IMR-90 (cell line): ENCODE measurements around the gene TMOD1. TPM values are rescaled to one million over a fixed set of nuclear protein-coding genes. Genes with fewer than 3 reads are reported as not detected.

Source experiments
- ATAC-seq: fragments of 200-7000 bp; cut with Tn5 transposase; 2 replicates; pipeline ENCODE4 v1.9.1; 2020; ENCODE audit warnings: low read depth, mild to moderate bottlenecking, moderate library complexity
- BruUV-seq: library from RNA; stranded (reverse); fragments of 400-500 nt; replicated peaks from 2 replicates; lab custom pipeline; 2021; lab: Mats Ljungman, UMichigan
- CTCF ChIA-PET: fragments of 300-600 bp; formaldehyde crosslinking; extraction: SDS; loops from one replicate; lab custom pipeline; 2021; ENCODE audit warnings: antibody characterized with exemption; lab: Yijun Ruan, JAX
- POLR2A ChIA-PET: fragments of 300-600 bp; sonication (Branson Sonifier 250); formaldehyde crosslinking; loops from one replicate; lab custom pipeline; 2022; ENCODE audit warnings: antibody characterized with exemption; ENCODE audit not compliant: unreplicated experiment; lab: Charles Lee
- DNase-seq: peaks from one replicate; pipeline ENCODE4 v3.0.0; 2013
- H2AFZ ChIP-seq: replicated peaks from 2 replicates; pipeline ENCODE3; 2013; ENCODE audit warnings: low read length, mild to moderate bottlenecking; ENCODE audit not compliant: poor library complexity
- H2AK5ac ChIP-seq: 2 replicates; pipeline ENCODE4 v1.6.1; 2013; ENCODE audit warnings: low read depth, low read length, inconsistent platforms
- H2AK9ac ChIP-seq: replicated peaks from 2 replicates; pipeline ENCODE3; 2013; ENCODE audit warnings: mild to moderate bottlenecking, low read depth, low read length, moderate library complexity; ENCODE audit not compliant: poor library complexity
- H2BK120ac ChIP-seq: 2 replicates; pipeline ENCODE4 v1.6.1; 2013; ENCODE audit warnings: low read depth, low read length, inconsistent platforms
- H2BK15ac ChIP-seq: 3 replicates; pipeline ENCODE4 v1.6.1; 2013; ENCODE audit warnings: low read depth, low read length, inconsistent platforms
- H2BK20ac ChIP-seq: 2 replicates; pipeline ENCODE4 v1.6.1; 2013; ENCODE audit warnings: low read depth, mild to moderate bottlenecking, inconsistent platforms, low read length, moderate library complexity
- H2BK5ac ChIP-seq: 2 replicates; pipeline ENCODE4 v1.6.1; 2013; ENCODE audit warnings: mild to moderate bottlenecking, low read depth, low read length, inconsistent platforms; ENCODE audit not compliant: poor library complexity, severe bottlenecking
- H3K14ac ChIP-seq: replicated peaks from 2 replicates; pipeline ENCODE4 v1.6.1; 2013; ENCODE audit warnings: low read depth, low read length, inconsistent platforms
- H3K18ac ChIP-seq: 2 replicates; pipeline ENCODE4 v1.6.1; 2013; ENCODE audit warnings: low read depth, low read length, control low read depth
- H3K23ac ChIP-seq: 2 replicates; pipeline ENCODE4 v1.6.1; 2013; ENCODE audit warnings: low read depth, low read length, inconsistent platforms
- H3K27ac ChIP-seq: 2 replicates; pipeline ENCODE4 v1.5.1; 2013; ENCODE audit warnings: mild to moderate bottlenecking, control low read depth, low read length; ENCODE audit not compliant: insufficient read depth
- H3K27me3 ChIP-seq: 2 replicates; pipeline ENCODE4 v1.6.1; 2013; ENCODE audit warnings: low read length; ENCODE audit not compliant: control insufficient read depth, insufficient read depth
- H3K36me3 ChIP-seq: 2 replicates; pipeline ENCODE4 v1.6.1; 2013; ENCODE audit warnings: low read length, mixed read lengths; ENCODE audit not compliant: control insufficient read depth, insufficient read depth
- H3K4ac ChIP-seq: 2 replicates; pipeline ENCODE4 v1.6.1; 2013; ENCODE audit warnings: low read depth, low read length, inconsistent platforms
- H3K4me1 ChIP-seq: 2 replicates; pipeline ENCODE4 v1.6.1; 2013; ENCODE audit warnings: low read length, mixed read lengths; ENCODE audit not compliant: control insufficient read depth, insufficient read depth
- H3K4me2 ChIP-seq: 2 replicates; pipeline ENCODE4 v1.6.1; 2013; ENCODE audit warnings: low read depth, mild to moderate bottlenecking, control low read depth, low read length, moderate library complexity
- H3K4me3 ChIP-seq: 2 replicates; pipeline ENCODE4 v1.5.1; 2013; ENCODE audit warnings: low read depth, mild to moderate bottlenecking, control low read depth, low read length, moderate library complexity; ENCODE audit not compliant: insufficient read depth
- H3K56ac ChIP-seq: 2 replicates; pipeline ENCODE4 v1.6.1; 2013; ENCODE audit warnings: low read length, inconsistent platforms; ENCODE audit not compliant: insufficient read depth; ENCODE audit errors: extremely low read depth
- H3K79me1 ChIP-seq, 2 experiments: 2 replicates each; pipeline ENCODE4 v1.6.1; 2013; ENCODE audit warnings: low read length in 2 of 2, inconsistent platforms in 1 of 2, low read depth in 1 of 2
- H3K9ac ChIP-seq: 2 replicates; pipeline ENCODE4 v1.6.1; 2013; ENCODE audit warnings: low read depth, low read length, control low read depth
- H3K9me1 ChIP-seq: 2 replicates; pipeline ENCODE4 v1.6.1; 2013; ENCODE audit warnings: low read length, inconsistent platforms; ENCODE audit not compliant: insufficient read depth
- H3K9me3 ChIP-seq: 2 replicates; pipeline ENCODE4 v1.6.1; 2013; ENCODE audit warnings: low read length; ENCODE audit not compliant: control insufficient read depth, insufficient read depth
- H4K20me1 ChIP-seq: 2 replicates; pipeline ENCODE4 v1.6.1; 2013; ENCODE audit warnings: low read length, inconsistent platforms; ENCODE audit not compliant: insufficient read depth
- H4K5ac ChIP-seq: 2 replicates; pipeline ENCODE4 v1.6.1; 2013; ENCODE audit warnings: mild to moderate bottlenecking, low read depth, low read length, control low read depth
- H4K8ac ChIP-seq, 2 experiments: 2 replicates each; pipeline ENCODE4 v1.6.1; 2013; ENCODE audit warnings: low read depth in 2 of 2, low read length in 2 of 2, control low read depth in 1 of 2, inconsistent platforms in 1 of 2
- H4K91ac ChIP-seq: 2 replicates; pipeline ENCODE4 v1.6.1; 2013; ENCODE audit warnings: low read depth, low read length, inconsistent platforms; ENCODE audit not compliant: insufficient read depth
- BHLHE40 ChIP-seq: fragments of 150-350 bp; IDR thresholded peaks from 2 replicates; pipeline ENCODE4 v1.6.1; 2016; ENCODE audit warnings: mild to moderate bottlenecking, low read depth, low read length
- CEBPB ChIP-seq: IDR thresholded peaks from 2 replicates; pipeline ENCODE4 v1.6.1; 2012; ENCODE audit warnings: low read depth, low read length, improper control_type of control experiment
- CHD1 ChIP-seq: IDR thresholded peaks from 2 replicates; pipeline ENCODE4 v1.6.1; 2012; ENCODE audit warnings: low read depth, low read length, improper control_type of control experiment
- FOS ChIP-seq: fragments of 150-350 bp; IDR thresholded peaks from 2 replicates; pipeline ENCODE4 v1.6.1; 2016; ENCODE audit warnings: low read depth, low read length
- MAFK ChIP-seq: IDR thresholded peaks from 2 replicates; pipeline ENCODE4 v1.6.1; 2012; ENCODE audit warnings: low read depth, low read length, improper control_type of control experiment
- MAZ ChIP-seq: IDR thresholded peaks from 2 replicates; pipeline ENCODE4 v1.6.1; 2012; ENCODE audit warnings: low read depth, mild to moderate bottlenecking, low read length, improper control_type of control experiment, moderate library complexity, borderline replicate concordance
- MXI1 ChIP-seq: IDR thresholded peaks from 2 replicates; pipeline ENCODE4 v1.6.1; 2012; ENCODE audit warnings: low read depth, mild to moderate bottlenecking, low read length, moderate library complexity, borderline replicate concordance
- NFE2L2 ChIP-seq: fragments of 150-350 bp; IDR thresholded peaks from 2 replicates; pipeline ENCODE4 v1.6.1; 2016; ENCODE audit warnings: low read depth, mild to moderate bottlenecking, low read length
- POLR2A ChIP-seq: IDR thresholded peaks from 2 replicates; pipeline ENCODE4 v1.6.1; 2012; ENCODE audit warnings: mild to moderate bottlenecking, low read depth, low read length
- RAD21 ChIP-seq: IDR thresholded peaks from 2 replicates; pipeline ENCODE4 v1.6.1; 2012; ENCODE audit warnings: low read length, improper control_type of control experiment
- RCOR1 ChIP-seq: IDR thresholded peaks from 2 replicates; pipeline ENCODE4 v1.6.1; 2012; ENCODE audit warnings: mild to moderate bottlenecking, low read length, improper control_type of control experiment; ENCODE audit not compliant: insufficient replicate concordance
- RFX5 ChIP-seq: IDR thresholded peaks from 2 replicates; pipeline ENCODE4 v1.8.0; 2012; ENCODE audit warnings: low read depth, mild to moderate bottlenecking, low read length, moderate library complexity
- SMC3 ChIP-seq: fragments of 150-350 bp; IDR thresholded peaks from 2 replicates; pipeline ENCODE4 v1.6.1; 2016; ENCODE audit warnings: low read depth, mild to moderate bottlenecking, antibody characterized with exemption, low read length, moderate library complexity
- WGBS, 2 experiments: methylation state at CpG; one replicate each; pipeline versions ENCODE4 v1.1.5 to v1.1.7; 2013; ENCODE audit warnings: missing lambda C conversion rate in 2 of 2; ENCODE audit not compliant: insufficient read length in 1 of 2; ENCODE audit errors: extremely low coverage in 2 of 2; 5-methylcytosine and 5-hydroxymethylcytosine counted together
- dilution Hi-C: fragments of 300-500 bp; cut with HindIII; formaldehyde crosslinking; loops from one replicate; pipeline ENCODE4 v1.14.3; 2018; ENCODE audit warnings: low sequenced_read_pairs; ENCODE audit not compliant: unreplicated experiment
- in situ Hi-C: fragments of 300-500 bp; cut with MboI; formaldehyde crosslinking; loops from 3 replicates; pipeline ENCODE4 v1.14.3; 2019; ENCODE audit warnings: low sequenced_read_pairs, inconsistent platforms, mixed read lengths
- intact Hi-C: fragments of 100-400 bp; cut with micrococcal nuclease; formaldehyde crosslinking; loops from 2 replicates; pipeline ENCODE4 v1.10.0; 2022
- polyA plus RNA-seq, 3 experiments: library from polyadenylated mRNA; depleted of rRNA; stranded (reverse); fragments of >200 nt; gene quantifications; 2 replicates each; pipeline ENCODE4 v1.2.3, GENCODE V29; 2012; ENCODE audit warnings: low replicate concordance in 1 of 3
- total RNA-seq: library from RNA; depleted of rRNA; stranded (reverse); fragments of >200 nt; gene quantifications from 2 replicates; pipeline ENCODE4 v1.2.3, GENCODE V29; 2012
- TF ChIP-seq, protein P1 (sequence below): conservative IDR thresholded peaks from 2 replicates; pipeline ENCODE4 v1.5.1; 2012; ENCODE audit warnings: mild to moderate bottlenecking, low read depth, low read length, improper control_type of control experiment
- TF ChIP-seq, protein P2 (sequence below): fragments of 150-350 bp; IDR thresholded peaks from 2 replicates; pipeline ENCODE4 v1.6.1; 2017; ENCODE audit warnings: mild to moderate bottlenecking, antibody characterized with exemption, low read length, low read depth
- TF ChIP-seq, protein P3 (sequence below): fragments of 150-350 bp; IDR thresholded peaks from 2 replicates; pipeline ENCODE4 v1.6.1; 2016; ENCODE audit warnings: low read depth, mild to moderate bottlenecking, low read length, moderate library complexity, borderline replicate concordance

Gene TMOD1
- total and polyA plus RNA-seq, 2 of the 4 experiments (the other 2 are of a cell fraction): 0.18 to 0.38 TPM

DNA sequence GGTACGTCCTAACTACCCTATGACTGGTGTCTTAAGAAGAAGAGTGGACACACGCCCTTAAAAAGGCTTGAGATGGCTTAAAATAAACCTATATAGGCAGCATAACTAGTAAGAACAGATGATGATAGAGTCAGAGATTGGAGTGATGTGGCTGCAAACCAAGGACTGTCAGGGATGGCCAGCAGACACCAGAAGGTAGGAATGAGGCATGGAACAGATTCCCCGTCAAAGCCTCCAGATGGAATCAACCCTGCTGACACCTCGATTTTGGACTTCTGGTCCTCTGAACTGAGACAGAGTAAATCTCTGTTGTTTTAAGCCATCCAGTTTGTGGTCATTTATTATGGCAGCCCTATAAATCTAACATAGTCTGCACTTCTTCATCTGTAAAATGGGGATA is 7.4 kb downstream of the TMOD1 start:
- Histone ChIP-seq H3K27ac (no peak overlapping the region), H4K91ac (no peak overlapping the region), H3K9me1 (peaks cover 9% of the 10 kb centered on the region), H3K27me3 (no peaks in the 10 kb centered on the region; the same call in 1 of the 2 replicates), H4K5ac (no peak overlapping the region), H3K14ac (no peak overlapping the region), H3K4me3 (no peak overlapping the region), H2AFZ (no peak overlapping the region), H2BK120ac (no peak overlapping the region), H4K8ac (no peak overlapping the region), H3K4me2 (no peak overlapping the region), H4K20me1 (0 out of 2 replicates have a peak, but pooled peaks cover 4% of the 10 kb centered on the region), H3K23ac (no peak overlapping the region), H2BK5ac (no peak overlapping the region), H3K56ac (no peak overlapping the region), H2BK20ac (no peak overlapping the region), H3K79me1 (0 out of 4 replicates have a peak, but pooled peaks cover 0 to under 1% of the 10 kb centered on the region in 2 experiments), H3K4ac (no peak overlapping the region), H3K9me3 (no peaks in the 10 kb centered on the region; the same call in 1 of the 2 replicates), H3K9ac (no peak overlapping the region), H2BK15ac (no peak overlapping the region), H3K18ac (no peak overlapping the region), H3K4me1 (peaks cover 16% of the 10 kb centered on the region), H3K36me3 (no peaks in the 10 kb centered on the region), H2AK9ac (no peak overlapping the region), H2AK5ac (no peak overlapping the region)
- dilution Hi-C loops (no loop called here), in situ Hi-C loops (no loop called here), intact Hi-C loops (no loop called here)
- DNase-seq: no peak
- ChIA-PET POLR2A (no interaction called here), CTCF (no interaction called here)
- WGBS, 2 experiments: no CpG with 5 or more reads among the region's 4 CpGs
- no TSS peak for BruUV-seq
- TF ChIP-seq MXI1 (no peak), RAD21 (no peak), SMC3 (no peak), MAZ (no peak), CHD1 (no peak), NFE2L2 (no peak), POLR2A (no peak), BHLHE40 (no peak), RCOR1 (no peak), MAFK (no peak), FOS (no peak), CEBPB (no peak), RFX5 (no peak)
- TF ChIP-seq, protein P1, sequence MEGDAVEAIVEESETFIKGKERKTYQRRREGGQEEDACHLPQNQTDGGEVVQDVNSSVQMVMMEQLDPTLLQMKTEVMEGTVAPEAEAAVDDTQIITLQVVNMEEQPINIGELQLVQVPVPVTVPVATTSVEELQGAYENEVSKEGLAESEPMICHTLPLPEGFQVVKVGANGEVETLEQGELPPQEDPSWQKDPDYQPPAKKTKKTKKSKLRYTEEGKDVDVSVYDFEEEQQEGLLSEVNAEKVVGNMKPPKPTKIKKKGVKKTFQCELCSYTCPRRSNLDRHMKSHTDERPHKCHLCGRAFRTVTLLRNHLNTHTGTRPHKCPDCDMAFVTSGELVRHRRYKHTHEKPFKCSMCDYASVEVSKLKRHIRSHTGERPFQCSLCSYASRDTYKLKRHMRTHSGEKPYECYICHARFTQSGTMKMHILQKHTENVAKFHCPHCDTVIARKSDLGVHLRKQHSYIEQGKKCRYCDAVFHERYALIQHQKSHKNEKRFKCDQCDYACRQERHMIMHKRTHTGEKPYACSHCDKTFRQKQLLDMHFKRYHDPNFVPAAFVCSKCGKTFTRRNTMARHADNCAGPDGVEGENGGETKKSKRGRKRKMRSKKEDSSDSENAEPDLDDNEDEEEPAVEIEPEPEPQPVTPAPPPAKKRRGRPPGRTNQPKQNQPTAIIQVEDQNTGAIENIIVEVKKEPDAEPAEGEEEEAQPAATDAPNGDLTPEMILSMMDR: no peak
- TF ChIP-seq, protein P2, sequence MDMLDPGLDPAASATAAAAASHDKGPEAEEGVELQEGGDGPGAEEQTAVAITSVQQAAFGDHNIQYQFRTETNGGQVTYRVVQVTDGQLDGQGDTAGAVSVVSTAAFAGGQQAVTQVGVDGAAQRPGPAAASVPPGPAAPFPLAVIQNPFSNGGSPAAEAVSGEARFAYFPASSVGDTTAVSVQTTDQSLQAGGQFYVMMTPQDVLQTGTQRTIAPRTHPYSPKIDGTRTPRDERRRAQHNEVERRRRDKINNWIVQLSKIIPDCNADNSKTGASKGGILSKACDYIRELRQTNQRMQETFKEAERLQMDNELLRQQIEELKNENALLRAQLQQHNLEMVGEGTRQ: no peak
- TF ChIP-seq, protein P3, sequence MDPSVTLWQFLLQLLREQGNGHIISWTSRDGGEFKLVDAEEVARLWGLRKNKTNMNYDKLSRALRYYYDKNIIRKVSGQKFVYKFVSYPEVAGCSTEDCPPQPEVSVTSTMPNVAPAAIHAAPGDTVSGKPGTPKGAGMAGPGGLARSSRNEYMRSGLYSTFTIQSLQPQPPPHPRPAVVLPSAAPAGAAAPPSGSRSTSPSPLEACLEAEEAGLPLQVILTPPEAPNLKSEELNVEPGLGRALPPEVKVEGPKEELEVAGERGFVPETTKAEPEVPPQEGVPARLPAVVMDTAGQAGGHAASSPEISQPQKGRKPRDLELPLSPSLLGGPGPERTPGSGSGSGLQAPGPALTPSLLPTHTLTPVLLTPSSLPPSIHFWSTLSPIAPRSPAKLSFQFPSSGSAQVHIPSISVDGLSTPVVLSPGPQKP: no peak
- no peak for ATAC-seq
